Heart left ventricle (tissue), 13 donors: ENCODE measurements around the gene PHKG2.

Experiments
- CTCF ChIP-seq, 12 donors: fragments of 200-600 bp; sonication (generic) in 4 of 12; IDR thresholded peaks; one replicate each; pipeline versions ENCODE4 v1.5.0 to v1.8.0; 2018 to 2022; ENCODE audit warnings: antibody characterized with exemption in 12 of 12, mild to moderate bottlenecking in 5 of 12
- POLR2A ChIP-seq, 2 donors: fragments of 450-650 bp; IDR thresholded peaks; one replicate each; pipeline ENCODE4 v1.6.1; 2017; ENCODE audit warnings: antibody characterized with exemption in 2 of 2, mild to moderate bottlenecking in 2 of 2, moderate library complexity in 2 of 2
- donor health status: ischemic (EF 13 %, LVEDD 7.1; RV severe dilation, severe dysfunction).
- donor health status: DM: no; HTN: yes; CAD: no.
- donor health status: DM: no; HTN: no; CAD: no.
- donor health status: ischemic (EF 25% LVEDD 6.9; RV normal size, moderate dysfunction).
- donor health status: ischemic (EF 25% LVEDD 5.7; RV mildly dilated, moderate dysfunction).
- donor health status: ischemic (EF 35%, LVEDD 5.7; RV mildly dilated, moderate dysfunction).
- donor health status: nonischemic (EF 11% LVEDD 7.7; RV severe dilation, severe dysfunction).
- donor health status: DM: yes; HTN: yes; CAD: no.
- donor health status: PGD.
- donor health status: ischemic (EF 29% LVEDD 5.4; RV normal size, mild dysfunction).
- donor health status: nonischemic (EF 23%, LVEDD 6.1; RV moderate dilation, normal function).

- TF ChIP-seq CTCF (IDR thresholded peaks at IDR 0.05) = no peak
- no peak for TF ChIP-seq POLR2A (IDR thresholded peaks at IDR 0.05)
Measured at GRCh38 chr16:30766206-30766932, 18.1 kb downstream of the PHKG2 start.
